Measurements from ENCODE around the gene PLCH1. TPM values are rescaled to one million over a fixed set of nuclear protein-coding genes. Genes with fewer than 3 reads are reported as not detected.
A peak's percentile ranks its signal among the peaks of the same experiment; 100 is the strongest.

Gene PLCH1
- total RNA-seq, 1 experiment from 2014 or later = 0.78 TPM

GRCh38 chr3:155746703-155747102 lies 1.8 kb upstream of the PLCH1 start:
- no peak for DNase-seq (ENCODE audit: low spot score)

GRCh38 chr3:155745795-155746550 lies 1.1 kb upstream of the PLCH1 start:
- DNase-seq (ENCODE audit: low spot score) = no peak

GRCh38 chr3:155744010-155744625 lies 753 bp downstream of the PLCH1 start:
- DNase-seq (ENCODE audit: low spot score) = peak; percentile 22

- no peak for DNase-seq (ENCODE audit: low spot score)
Observed at GRCh38 chr3:155743606-155744005, 1.3 kb downstream of the PLCH1 start.

- no peak for DNase-seq (ENCODE audit: low spot score)
Observed at GRCh38 chr3:155742349-155742965, 2.4 kb downstream of the PLCH1 start.

- no peak for DNase-seq (ENCODE audit: low spot score)
Observed at GRCh38 chr3:155741603-155742002, 3.3 kb downstream of the PLCH1 start.

- DNase-seq (ENCODE audit: low spot score) = no peak
Observed at GRCh38 chr3:155741101-155741500, 3.8 kb downstream of the PLCH1 start.

- no peak for DNase-seq (ENCODE audit: low spot score)
Observed at GRCh38 chr3:155739154-155739553, 5.7 kb downstream of the PLCH1 start.

GRCh38 chr3:155738580-155739076 lies 6.2 kb downstream of the PLCH1 start:
- DNase-seq (ENCODE audit: low spot score) = no peak

- DNase-seq (ENCODE audit: low spot score) = no peak
Observed at GRCh38 chr3:155737844-155738460, 6.9 kb downstream of the PLCH1 start.

- DNase-seq (ENCODE audit: low spot score) = no peak
Observed at GRCh38 chr3:155736381-155736780, 8.5 kb downstream of the PLCH1 start.

- DNase-seq (ENCODE audit: low spot score) = no peak
Observed at GRCh38 chr3:155730843-155731242, 14.0 kb downstream of the PLCH1 start.

- DNase-seq (ENCODE audit: low spot score) = no peak
Observed at GRCh38 chr3:155727836-155728235, 17.0 kb downstream of the PLCH1 start.

- no peak for DNase-seq (ENCODE audit: low spot score)
Observed at GRCh38 chr3:155714295-155714718, 30.6 kb downstream of the PLCH1 start.

GRCh38 chr3:155712008-155712407 lies 32.9 kb downstream of the PLCH1 start:
- DNase-seq (ENCODE audit: low spot score) = no peak

GRCh38 chr3:155704771-155705559 lies 39.9 kb downstream of the PLCH1 start:
- DNase-seq (ENCODE audit: low spot score) = no peak

GRCh38 chr3:155704061-155704460 lies 40.8 kb downstream of the PLCH1 start:
- no peak for DNase-seq (ENCODE audit: low spot score)

GRCh38 chr3:155702745-155703591 lies 41.9 kb downstream of the PLCH1 start:
- DNase-seq (ENCODE audit: low spot score) = no peak

GRCh38 chr3:155701882-155702465 lies 42.9 kb downstream of the PLCH1 start:
- DNase-seq (ENCODE audit: low spot score) = peak; percentile 53

GRCh38 chr3:155697542-155697941 lies 47.3 kb downstream of the PLCH1 start:
- DNase-seq (ENCODE audit: low spot score) = no peak
